ENCODE data around the gene CGB3.
"Not testable (repeated sequence)": the region's sequence is repeated elsewhere in the genome, so short reads cannot be mapped to it uniquely, and the experiment has no call there.

CGB3 gene

DNA sequence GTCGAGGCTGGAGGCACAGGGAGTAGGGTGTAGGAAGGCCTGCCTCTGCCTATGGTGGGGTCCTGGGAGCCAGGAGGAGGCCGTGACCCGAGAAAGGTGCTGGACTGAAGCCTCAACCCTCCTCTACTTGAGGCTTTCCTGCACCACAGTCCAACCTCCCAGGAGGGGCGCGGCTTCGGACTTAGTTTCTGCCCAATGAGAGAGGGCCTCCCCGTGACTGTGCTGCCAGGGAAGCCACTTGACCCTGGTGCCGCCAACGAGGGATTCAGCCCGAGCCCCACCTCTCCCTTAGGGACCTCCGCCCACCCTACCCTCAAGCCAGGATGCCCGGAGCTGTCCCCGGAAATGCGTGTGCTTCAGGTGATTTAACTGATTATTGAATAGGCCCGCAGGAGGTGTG is at the start of gene CGB3:
CGB3 (minus strand) TSS at position 101 of the 400 bp plus-strand sequence. CDS start 362 bp downstream, outside the sequence.
- DNase-seq, result not testable (repeated sequence)

DNA sequence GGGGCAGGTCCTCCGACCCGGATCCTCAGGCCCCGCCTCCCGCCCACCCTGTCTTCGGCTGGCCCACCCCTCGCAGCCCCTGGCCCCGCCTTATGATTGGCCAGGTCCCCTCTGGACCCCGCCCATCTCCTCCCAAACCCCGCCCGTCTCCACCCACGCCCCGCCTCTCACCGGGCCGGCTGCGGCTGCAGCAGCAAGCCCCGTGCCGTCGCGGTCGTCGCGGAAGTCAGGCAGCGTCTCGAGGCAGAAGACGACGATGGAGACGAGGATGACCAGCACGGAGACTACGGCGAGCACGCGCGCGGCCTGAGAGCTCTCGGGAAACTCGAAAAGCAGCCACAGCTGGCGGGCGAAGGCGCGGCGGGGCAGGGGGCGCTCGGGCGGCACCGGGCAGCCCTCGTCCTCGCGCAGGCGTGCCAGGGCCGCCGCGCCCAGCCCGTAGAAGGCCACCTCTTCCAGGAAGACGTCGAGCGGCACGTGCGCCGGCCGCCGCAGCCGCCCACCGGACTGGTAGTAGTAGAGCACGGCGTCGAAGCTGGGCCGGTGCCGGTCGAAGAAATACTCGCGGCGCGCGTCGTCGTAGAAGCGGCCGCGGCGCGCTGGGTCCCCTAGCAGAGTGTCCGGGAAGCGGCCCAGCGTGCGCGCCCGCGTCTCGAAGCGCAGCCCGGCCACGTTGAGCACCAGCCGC is 47.9 kb upstream of the CGB3 start:
- DNase-seq, result no peak

- no peak for DNase-seq
Observed at GRCh38 chr19:49070416-49070815, 46.3 kb upstream of the CGB3 start.

GRCh38 chr19:49069026-49069425 is 44.9 kb upstream of the CGB3 start:
- no peak for DNase-seq

- DNase-seq, result no peak
Observed at GRCh38 chr19:49067554-49067953, 43.4 kb upstream of the CGB3 start.

DNA sequence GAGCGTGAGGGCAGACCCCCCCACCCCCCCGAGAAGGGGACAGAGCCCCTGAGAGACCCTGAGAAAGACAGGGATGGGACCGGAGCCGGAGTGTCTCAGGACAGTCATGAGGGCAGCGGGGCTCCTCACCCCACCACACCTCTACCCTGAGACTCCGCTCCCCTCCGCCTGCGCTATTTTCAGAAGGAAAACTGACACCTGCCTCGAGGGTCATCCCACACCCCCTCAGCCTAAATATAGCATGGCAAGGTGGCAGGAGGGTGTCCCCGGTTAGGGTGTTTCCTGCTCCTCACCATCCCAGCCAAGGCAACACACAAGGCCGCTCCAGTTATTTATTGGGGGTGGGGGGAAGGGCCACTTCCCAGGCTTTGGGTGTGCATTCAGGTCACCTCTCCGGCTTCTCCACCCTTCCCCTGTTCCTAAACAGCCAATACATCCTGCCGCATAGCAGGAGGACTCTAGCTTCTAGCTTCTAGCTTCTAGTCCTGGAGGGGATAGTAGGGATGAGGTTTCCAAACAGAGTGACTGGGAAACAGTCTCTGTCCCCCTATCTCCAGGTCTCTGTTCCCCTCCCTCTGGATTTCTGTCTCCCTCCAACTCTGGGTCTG is 41.9 kb upstream of the CGB3 start:
- no peak for DNase-seq

DNA sequence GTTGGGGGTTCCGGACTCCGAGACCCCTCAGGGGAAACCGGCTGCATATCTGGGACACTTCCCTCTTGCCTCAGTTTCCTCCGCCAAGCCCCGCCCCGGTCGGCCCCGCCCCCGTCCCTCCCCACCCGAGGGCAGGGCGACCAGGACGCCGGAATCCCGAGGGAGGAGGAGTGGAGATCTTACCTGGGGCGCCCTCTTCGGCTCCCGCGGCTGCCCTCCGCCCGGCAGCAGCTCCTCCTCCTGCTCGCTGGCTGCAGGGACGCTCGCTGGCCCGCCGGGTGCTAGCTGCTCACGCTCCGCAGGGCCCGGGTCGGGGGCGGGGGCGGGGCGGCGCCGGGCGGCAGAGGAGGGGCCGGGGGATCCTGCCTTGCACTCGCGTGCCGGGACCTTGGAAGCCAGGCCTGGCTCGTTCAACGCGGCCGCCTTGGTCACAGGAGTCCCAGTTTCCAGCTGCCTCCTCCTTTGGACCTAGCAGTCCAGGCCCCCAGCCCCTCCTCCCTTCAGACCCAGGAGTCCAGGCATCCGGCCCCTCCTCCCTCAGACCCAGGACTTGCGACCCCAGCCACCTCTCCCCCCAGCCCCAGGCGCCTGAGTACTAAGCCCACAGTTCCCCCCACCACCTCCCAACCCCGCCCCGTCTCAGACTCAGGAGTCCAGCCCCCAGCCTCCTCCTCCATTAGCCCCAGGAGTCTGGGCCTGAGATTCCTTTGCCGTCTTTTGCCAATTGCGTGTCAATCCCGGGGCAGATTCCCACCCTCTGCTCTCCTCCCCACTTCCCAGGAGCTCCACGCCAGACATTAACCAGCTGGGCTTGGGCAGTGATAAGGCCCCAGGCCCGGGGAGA is 40.9 kb upstream of the CGB3 start, which contains the start of gene NTF4:
NTF4 (minus strand) TSS at position 51 of the 844 bp plus-strand sequence. CDS start 2,821 bp downstream, outside the sequence.
- no peak for DNase-seq

GRCh38 chr19:49064029-49064629 is 40.0 kb upstream of the CGB3 start:
- DNase-seq, result no peak

- no peak for DNase-seq
Observed at GRCh38 chr19:49061445-49061844, 37.3 kb upstream of the CGB3 start.

- DNase-seq, result no peak
Observed at GRCh38 chr19:49061000-49061399, 36.9 kb upstream of the CGB3 start.

DNA sequence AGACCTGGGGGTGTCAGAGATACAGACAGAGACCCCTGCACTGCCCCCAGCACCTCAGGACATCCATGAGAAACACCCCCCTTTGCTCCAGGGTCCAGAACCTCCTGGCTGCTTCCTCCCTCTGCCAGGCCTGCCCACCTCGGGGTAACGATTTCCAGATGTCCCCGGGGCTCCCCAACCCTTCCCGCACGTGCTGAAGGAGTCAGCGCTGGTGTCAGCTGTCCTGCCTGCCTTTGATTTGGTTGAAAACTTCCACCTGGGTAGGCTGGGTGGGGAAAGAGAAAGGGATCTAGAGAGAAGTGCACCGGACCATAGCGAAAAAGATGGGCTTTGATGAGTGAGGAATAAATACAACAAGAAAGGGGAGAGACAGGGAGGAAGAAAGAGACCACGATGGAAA is 34.9 kb upstream of the CGB3 start:
- no peak for DNase-seq

DNA sequence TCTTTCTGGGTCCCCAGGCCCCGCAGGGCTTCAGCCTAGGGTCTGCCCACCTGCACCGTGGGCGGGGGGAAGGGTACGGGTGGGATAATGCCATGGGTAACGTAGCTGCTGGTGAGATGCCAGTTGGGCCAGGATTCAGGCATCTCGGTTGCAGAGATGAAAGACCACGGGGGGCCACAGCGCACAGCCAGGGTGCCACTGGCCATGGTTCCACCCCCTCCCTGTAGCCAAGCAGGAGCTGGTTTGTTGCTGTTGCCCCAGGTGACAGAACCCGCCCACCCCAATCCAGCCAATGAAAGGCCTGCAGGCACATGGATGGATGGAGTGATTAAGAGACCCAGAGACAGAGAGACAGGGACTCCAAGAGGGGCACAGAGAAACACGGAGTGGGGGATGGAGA is 34.4 kb upstream of the CGB3 start:
- DNase-seq, result no peak

DNA sequence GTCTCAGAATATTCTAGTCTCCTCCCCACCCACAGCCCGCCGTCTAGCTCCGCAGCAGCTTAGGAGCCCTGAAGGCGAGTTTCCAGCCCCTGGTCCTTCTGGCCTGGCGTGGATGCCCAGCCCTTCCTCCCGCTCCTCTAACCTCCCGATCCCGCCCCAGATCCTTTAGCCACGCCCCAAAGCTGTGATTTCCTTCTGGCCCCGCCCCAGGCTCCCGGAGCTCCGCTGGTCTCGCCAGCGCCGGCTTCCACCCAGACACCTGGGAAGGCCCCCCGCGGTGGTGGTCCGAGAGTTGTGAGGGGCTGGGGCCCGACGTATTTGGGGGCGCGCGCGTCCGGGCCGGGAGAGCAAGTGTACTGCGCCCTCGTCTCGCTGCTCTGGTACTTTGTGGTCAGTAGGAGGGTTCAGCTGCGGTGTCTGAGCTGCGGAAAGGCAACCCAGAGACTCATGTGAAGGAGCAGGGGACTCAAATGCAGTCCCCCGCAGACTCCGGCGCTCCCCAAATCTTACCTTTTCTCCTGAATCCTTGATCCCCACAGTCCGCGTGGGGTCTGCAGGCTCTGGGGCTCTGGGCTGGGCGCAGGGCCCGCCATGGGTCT is 33.6 kb upstream of the CGB3 start, which contains the start of gene CGB7:
CGB7 (minus strand) TSS at position 114 of the 599 bp plus-strand sequence. CDS start 2,374 bp downstream, outside the sequence.
- no peak for DNase-seq

DNA sequence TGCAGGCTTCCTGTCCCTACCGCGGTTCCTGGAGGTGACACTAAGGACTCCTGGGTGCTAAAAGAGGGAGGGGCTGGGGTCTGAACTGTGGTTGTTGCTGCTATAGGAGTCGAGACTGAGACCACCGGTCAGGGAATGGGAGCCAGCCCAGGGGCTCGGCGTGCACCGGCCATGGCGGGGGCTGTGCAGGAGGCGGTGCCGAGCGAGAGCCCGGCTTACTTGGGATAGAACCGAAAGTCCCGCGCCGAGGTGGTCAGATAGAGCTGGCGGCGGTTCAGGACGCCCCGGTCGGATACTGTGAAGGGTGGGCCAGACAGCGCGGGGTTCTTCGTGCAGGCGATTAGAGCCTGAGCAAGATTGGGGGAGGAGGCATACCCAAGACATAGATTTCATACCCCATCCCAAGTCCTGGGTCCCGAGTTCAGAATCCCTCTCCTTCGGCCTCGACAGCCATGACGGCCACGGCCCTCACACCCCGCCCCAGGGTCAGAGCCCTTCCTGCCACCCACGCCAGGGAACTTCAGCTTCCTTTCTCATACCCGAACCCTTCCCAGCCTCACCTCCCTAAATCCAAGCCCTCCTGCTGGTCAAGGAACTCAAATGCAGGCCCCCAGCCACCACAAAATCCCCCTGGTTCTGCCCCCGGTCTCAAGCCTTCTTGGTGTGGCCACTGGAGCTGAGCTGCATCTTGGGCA is 32.9 kb upstream of the CGB3 start:
- not testable (repeated sequence) for DNase-seq

DNA sequence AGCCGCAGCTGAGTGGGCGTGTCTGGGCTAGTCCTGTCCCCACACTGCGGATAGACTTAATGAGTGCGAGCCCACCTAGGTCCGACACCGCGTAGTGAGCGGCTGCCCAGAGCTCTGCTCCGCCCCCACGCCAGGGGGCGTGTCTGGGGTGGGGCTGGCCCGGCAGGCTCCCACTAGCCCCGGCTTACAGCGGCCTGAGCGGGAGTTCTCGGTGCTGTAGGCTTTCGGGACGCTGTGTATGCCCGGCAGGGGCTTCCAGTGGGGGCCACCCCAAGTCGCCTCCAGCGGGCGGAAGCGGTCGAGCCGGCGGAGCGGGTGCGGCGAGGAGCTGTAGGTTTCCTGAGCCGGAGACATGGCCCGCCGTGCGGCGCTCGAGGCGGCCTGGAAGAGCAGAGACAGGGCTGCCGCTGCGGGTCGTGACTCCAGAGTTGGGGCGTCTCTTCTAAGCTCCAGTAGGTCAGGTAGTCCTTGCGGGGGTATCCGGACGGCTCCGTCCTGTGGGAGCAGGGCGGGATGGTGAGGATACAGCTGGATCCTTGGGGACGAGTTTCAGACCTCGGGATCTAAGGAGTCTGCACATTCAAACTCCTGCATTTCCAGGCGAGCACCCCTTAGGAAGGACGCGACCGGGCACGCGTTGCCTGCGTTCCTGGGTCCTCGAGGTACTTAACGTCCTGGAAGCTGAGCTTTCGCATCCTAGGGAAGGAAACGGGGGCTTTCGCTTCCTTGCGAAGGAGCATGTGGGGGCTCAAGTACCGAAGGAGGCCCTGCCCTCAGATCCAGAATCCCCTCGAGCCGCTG is 32.2 kb upstream of the CGB3 start:
- DNase-seq, result peak; percentile 70

DNA sequence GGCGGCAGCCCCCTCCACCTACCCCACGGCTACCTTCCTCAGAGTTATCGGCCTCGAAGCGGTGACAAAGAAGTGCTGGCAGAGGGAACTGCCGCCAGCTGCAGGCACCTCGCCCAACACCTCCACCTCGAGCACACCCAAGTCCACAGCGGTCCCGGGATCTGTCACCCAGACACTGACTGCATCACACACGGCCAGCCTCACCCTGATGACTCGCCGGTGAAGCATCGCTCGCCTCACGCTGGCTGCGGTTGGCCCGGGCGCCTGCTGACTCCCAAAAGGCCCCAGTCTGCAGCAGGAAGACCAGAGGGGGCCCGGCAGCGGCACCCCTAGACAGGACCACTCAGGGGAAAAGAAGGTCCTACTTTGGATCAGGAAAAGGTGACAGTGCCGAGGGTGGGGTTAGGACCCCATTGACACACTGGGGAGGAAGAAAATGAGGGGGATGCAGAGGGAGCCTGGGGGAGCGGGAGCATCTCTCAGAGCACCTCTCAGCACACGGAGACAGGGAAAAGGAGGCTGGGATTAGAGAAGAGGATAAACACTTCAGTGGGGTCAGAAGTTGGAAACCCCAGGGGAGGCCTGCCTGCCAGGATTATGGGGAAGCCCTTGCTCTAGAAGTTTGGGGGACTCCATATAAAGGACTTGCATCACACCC is 26.4 kb upstream of the CGB3 start:
- DNase-seq, result not testable (repeated sequence)

GRCh38 chr19:49049834-49050233 is 25.7 kb upstream of the CGB3 start:
- not testable (repeated sequence) for DNase-seq

DNA sequence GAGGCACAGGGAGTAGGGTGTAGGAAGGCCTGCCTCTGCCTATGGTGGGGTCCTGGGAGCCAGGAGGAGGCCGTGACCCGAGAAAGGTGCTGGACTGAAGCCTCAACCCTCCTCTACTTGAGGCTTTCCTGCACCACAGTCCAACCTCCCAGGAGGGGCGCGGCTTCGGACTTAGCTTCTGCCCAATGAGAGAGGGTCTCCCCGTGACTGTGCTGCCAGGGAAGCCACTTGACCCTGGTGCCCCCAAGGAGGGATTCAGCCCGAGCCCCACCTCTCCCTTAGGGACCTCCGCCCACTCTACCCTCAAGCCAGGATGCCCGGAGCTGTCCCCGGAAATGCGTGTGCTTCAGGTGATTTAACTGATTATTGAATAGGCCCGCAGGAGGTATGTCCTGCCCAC is 24.9 kb upstream of the CGB3 start, which contains the start of gene CGB8:
CGB8 (minus strand) TSS at position 101 of the 400 bp plus-strand sequence. CDS start 372 bp downstream, outside the sequence.
- DNase-seq, result not testable (repeated sequence)

- not testable (repeated sequence) for DNase-seq
Observed at GRCh38 chr19:49043548-49043947, 19.4 kb upstream of the CGB3 start, which contains the start of gene CGB5. Gene CGB5, plus strand, starts transcription at chr19:49043848. Its CDS starts 362 bp downstream, at chr19:49044210.

DNA sequence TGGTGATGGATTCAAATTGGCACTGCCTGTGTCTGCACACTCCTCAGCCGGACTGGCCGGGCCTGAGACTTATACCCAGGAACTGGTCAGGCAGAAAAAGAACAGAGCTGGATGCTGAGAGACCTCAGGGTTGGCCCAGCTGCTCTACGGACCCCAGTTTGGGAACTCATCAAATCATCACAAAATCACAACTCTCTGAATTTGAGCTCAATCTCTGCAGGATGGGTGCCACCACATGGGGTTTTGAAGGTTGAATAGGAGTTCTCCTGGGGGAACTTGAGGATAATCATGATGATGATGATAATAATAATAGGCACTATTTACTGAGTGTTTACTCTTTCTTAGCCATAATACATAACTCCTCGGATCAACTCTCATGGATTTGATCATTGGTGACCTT is 18.5 kb upstream of the CGB3 start:
- not testable (repeated sequence) for DNase-seq
